ENCODE measurements around the gene LHX2.
"Not testable (repeated sequence)": the region's sequence is repeated elsewhere in the genome, so short reads cannot be mapped to it uniquely, and the experiment has no call there.

LHX2 gene, protein sequence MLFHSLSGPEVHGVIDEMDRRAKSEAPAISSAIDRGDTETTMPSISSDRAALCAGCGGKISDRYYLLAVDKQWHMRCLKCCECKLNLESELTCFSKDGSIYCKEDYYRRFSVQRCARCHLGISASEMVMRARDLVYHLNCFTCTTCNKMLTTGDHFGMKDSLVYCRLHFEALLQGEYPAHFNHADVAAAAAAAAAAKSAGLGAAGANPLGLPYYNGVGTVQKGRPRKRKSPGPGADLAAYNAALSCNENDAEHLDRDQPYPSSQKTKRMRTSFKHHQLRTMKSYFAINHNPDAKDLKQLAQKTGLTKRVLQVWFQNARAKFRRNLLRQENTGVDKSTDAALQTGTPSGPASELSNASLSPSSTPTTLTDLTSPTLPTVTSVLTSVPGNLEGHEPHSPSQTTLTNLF

GRCh38 chr9:124011460-124012301 is at the start of gene LHX2:
Gene LHX2, plus strand, starts transcription at chr9:124011768. Its CDS starts 581 bp downstream, at chr9:124012349.
- DNase-seq (ENCODE audit: low read depth): peak; percentile 14

- DNase-seq (ENCODE audit: low read depth): no peak
Measured at GRCh38 chr9:123964761-123965160, 46.8 kb upstream of the LHX2 start.

GRCh38 chr9:123965801-123966686 is 45.5 kb upstream of the LHX2 start:
- DNase-seq (ENCODE audit: low read depth): no peak

GRCh38 chr9:123967323-123967722 is 44.2 kb upstream of the LHX2 start:
- no peak for DNase-seq (ENCODE audit: low read depth)

- no peak for DNase-seq (ENCODE audit: low read depth)
Measured at GRCh38 chr9:123972618-123973017, 39.0 kb upstream of the LHX2 start.

- DNase-seq (ENCODE audit: low read depth): no peak
Measured at GRCh38 chr9:123973590-123974223, 37.9 kb upstream of the LHX2 start.

DNA sequence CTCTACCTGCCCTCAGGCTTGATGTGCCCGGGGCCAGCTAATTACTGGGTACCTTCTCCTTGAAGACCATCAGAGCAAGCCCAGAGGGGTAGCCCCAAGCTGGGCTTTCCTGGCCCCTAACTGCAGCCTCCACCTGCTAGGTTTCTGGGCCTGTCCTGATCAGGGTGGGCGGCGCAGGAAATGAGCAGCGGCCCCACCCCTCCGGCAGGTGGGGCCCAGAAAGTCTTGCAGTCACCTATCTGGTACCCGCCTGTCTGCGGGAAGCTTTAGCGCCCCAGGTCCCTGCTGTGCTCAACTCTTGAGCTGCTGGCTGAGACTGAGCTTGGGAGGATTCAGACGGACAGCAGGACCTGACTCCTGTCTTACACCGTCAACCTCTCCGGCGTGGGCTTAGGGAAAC is 37.1 kb upstream of the LHX2 start:
- no peak for DNase-seq (ENCODE audit: low read depth)

DNA sequence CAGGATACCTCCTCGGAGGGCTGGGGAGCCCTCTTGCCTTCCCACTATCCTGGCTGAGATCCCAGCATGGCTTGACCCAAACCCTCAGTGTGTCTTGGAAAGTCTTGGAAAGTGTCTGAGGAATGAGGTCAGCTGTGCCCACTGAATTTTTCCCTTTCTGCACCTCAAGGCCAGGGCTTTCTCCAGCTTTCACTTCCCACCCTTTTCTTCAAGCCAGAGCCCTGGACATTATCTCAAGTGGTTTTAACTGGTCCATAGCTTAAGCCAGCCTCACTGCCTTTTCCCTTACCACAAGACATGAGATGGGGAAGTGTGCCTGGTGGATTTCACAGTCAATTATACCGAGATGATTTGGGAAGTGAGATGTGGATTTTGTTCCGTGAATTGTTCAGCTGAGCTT is 35.7 kb upstream of the LHX2 start:
- DNase-seq (ENCODE audit: low read depth): no peak

DNA sequence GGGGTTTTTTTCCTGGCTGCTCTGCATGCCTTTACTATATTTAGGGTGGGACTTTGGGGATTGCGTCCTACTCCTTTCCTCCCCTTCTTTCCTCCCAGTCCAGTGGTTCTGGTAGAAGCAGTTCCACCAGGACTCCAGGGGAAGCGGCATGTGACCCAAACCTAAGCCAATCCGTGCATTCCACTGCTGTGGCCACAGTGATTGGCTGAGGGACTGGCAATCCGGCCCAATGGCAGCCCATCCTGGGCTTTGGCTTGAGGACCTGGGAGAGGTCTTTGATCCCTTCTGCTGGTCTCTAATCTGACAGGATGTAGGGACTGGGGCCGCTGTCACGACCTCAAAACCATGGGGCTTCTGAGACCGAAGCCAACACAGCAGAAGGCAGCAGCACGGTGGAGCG is 35.0 kb upstream of the LHX2 start:
- DNase-seq (ENCODE audit: low read depth): not testable (repeated sequence)

GRCh38 chr9:123978981-123979380 is 32.6 kb upstream of the LHX2 start:
- DNase-seq (ENCODE audit: low read depth): no peak

GRCh38 chr9:123982535-123982934 is 29.0 kb upstream of the LHX2 start:
- no peak for DNase-seq (ENCODE audit: low read depth)

- no peak for DNase-seq (ENCODE audit: low read depth)
Measured at GRCh38 chr9:123983047-123983446, 28.5 kb upstream of the LHX2 start.

GRCh38 chr9:123984802-123985201 is 26.8 kb upstream of the LHX2 start:
- no peak for DNase-seq (ENCODE audit: low read depth)

GRCh38 chr9:123985869-123986268 is 25.7 kb upstream of the LHX2 start:
- DNase-seq (ENCODE audit: low read depth): no peak

DNA sequence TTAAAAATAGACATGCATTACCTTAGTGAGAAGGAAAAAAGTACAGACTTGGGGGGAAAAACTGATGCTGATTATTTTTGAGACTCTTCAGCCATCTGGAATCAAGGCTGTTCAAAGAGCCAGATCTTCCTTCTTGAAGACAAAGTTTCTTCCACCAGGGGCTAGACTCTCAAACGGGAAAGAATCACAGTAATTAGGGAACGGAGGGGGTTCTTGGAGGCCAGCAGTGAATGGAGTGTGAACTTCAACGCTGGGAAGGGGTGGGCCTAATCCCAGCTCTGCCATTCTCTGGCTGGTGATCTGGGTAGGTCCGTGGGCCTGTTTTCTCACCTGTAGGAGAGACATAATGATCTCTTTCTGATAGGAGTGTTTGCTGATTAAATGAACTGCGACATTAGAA is 21.1 kb upstream of the LHX2 start:
- no peak for DNase-seq (ENCODE audit: low read depth)

DNA sequence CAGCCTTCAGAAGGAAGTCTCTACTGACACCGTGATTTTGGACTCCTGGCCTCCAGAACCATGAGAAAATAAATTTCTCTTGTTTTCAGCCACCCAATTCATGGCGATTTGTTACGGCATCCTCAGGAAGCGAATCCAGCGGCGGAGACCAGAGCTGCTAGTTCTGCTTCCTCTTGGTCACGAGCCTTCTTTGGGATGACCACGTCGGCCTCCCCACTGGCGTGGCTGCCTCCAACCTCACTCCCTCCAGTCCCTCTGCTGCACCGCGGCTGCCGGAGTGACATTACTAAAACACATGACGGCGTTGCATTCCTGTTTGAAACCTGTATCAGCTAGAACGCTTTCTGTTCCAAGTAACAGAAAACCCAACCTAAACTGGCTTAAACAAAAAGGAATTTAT is 18.9 kb upstream of the LHX2 start:
- DNase-seq (ENCODE audit: low read depth): not testable (repeated sequence)

GRCh38 chr9:123996731-123997421 is 14.7 kb upstream of the LHX2 start:
- no peak for DNase-seq (ENCODE audit: low read depth)

DNA sequence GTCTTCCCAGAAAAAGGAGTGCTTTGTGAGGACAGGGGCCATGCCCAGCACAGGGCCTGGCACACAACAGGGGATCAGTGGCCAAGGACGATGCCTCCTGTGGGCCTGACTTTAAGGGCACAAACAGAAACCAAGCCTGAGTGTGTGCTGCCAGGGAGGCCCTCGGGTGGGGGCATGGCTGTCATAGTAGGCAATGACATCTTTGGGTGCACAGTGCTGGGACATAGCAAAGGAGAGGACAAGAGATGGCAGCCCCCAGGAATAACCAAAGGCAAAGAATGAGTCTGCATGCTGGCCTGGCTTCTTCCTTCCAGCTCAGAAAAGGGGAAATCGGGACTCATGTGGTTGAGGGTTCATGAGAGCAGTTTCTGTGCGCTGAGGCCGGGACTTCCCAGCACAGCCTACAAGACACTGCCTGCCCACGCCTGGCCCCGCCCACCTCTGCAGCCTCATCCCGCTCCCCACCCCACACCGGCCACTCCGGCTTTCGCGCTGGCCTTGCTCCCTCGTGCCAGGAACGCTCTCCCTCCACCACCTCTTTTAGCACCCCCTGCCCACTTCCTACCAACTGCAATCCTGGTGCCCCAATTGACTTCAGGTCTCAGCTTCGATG is 13.8 kb upstream of the LHX2 start:
- DNase-seq (ENCODE audit: low read depth): no peak

DNA sequence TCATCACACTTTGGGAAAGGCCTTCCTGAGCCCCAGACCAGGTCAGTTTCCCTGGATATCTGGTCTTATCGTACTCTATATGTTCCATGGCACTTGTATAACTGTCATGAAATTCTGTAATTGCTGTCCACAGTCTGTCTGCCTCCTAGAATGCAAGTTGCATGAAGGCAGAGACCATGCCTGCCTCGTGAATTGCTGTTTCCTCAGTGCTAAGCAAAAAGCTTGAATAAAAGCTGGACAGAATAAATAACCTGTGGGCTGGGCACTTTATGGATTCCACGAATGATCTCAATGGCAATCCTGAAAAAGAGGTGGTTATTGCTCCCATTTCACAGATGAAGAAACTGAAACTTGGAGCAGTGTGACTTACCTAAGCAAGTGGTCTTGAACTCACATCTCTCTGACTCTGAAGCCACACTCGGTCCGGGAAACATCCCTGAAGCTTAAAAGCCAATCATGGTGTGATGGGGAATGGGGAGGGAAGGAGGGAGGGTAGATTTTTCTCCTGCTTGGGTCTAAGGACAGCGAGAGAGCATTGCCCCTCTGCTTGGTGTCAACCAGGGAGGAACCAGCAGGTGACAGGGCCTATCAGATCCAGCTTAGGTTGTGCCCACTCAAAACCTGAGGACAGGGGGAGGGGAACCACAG is 13.2 kb upstream of the LHX2 start:
- DNase-seq (ENCODE audit: low read depth): no peak

GRCh38 chr9:123998970-123999621 is 12.5 kb upstream of the LHX2 start:
- no peak for DNase-seq (ENCODE audit: low read depth)

All from HS-27A (cell line).